Type B pancreatic cell (in vitro differentiated cells): ENCODE data around the gene TMEM47. TPM values are rescaled to one million over a fixed set of nuclear protein-coding genes. Genes with fewer than 3 reads are reported as not detected.

Experiments used
- DNase-seq: peaks from one replicate; pipeline ENCODE4 v3.0.0; 2021; ENCODE audit warnings: mixed read lengths; ENCODE audit not compliant: unreplicated experiment; ENCODE audit errors: extremely low spot score
- H3K27ac Mint-ChIP-seq: 2 replicates; pipeline ENCODE4 v1.8.0; 2021; ENCODE audit warnings: mild to moderate bottlenecking, mixed read lengths
- H3K27me3 Mint-ChIP-seq: 2 replicates; pipeline ENCODE4 v1.8.0; 2021; ENCODE audit warnings: mixed read lengths
- H3K36me3 Mint-ChIP-seq: 2 replicates; pipeline ENCODE4 v1.8.0; 2021; ENCODE audit warnings: mixed read lengths
- H3K4me1 Mint-ChIP-seq: one replicate; pipeline ENCODE4 v1.8.0; 2021; ENCODE audit warnings: mixed read lengths; ENCODE audit not compliant: unreplicated experiment
- H3K4me3 Mint-ChIP-seq: 2 replicates; pipeline ENCODE4 v1.8.0; 2021; ENCODE audit warnings: mild to moderate bottlenecking, mixed read lengths
- H3K9me3 Mint-ChIP-seq: 2 replicates; pipeline ENCODE4 v1.8.0; 2021; ENCODE audit warnings: mixed read lengths
- CTCF ChIP-seq: fragments of 200-600 bp; sonication (generic); conservative IDR thresholded peaks from 2 replicates; pipeline ENCODE4 v1.5.0; 2021; ENCODE audit warnings: antibody characterized with exemption, mild to moderate bottlenecking
- total RNA-seq: library from RNA; stranded (reverse); gene quantifications from 2 replicates; pipeline ENCODE4 v1.2.1, GENCODE V29; 2021; ENCODE audit warnings: low replicate concordance

Gene TMEM47
- total RNA-seq, 1 donor from 2014 or later, result 23.6 TPM

GRCh38 chrX:34656467-34656841 lies 631 bp downstream of the TMEM47 start:
- DNase-seq, result peak; percentile 65
- H3K9me3 Mint-ChIP-seq, result no peaks in the 10 kb centered on the region
- H3K4me1 Mint-ChIP-seq, result peaks cover 7% of the 10 kb centered on the region
- H3K27ac Mint-ChIP-seq, result peak overlapping the region; percentile 78
- no peaks in the 10 kb centered on the region for H3K36me3 Mint-ChIP-seq
- H3K4me3 Mint-ChIP-seq, result peak overlapping the region; percentile 91
- peaks cover 58% of the 10 kb centered on the region for H3K27me3 Mint-ChIP-seq
- no peak for TF ChIP-seq CTCF

GRCh38 chrX:34655501-34656455 lies 1.3 kb downstream of the TMEM47 start:
- Mint-ChIP-seq H3K27ac (peak overlapping the region; percentile 78), H3K9me3 (no peaks in the 10 kb centered on the region), H3K27me3 (peaks cover 58% of the 10 kb centered on the region), H3K4me1 (peaks cover 7% of the 10 kb centered on the region), H3K4me3 (peak overlapping the region; percentile 91), H3K36me3 (no peaks in the 10 kb centered on the region)
- no peak for TF ChIP-seq CTCF
- no peak for DNase-seq

GRCh38 chrX:34654696-34655490 lies 2.2 kb downstream of the TMEM47 start:
- Mint-ChIP-seq H3K4me3 (peak overlapping the region; percentile 91), H3K27ac (peak overlapping the region; percentile 57), H3K27me3 (peaks cover 56% of the 10 kb centered on the region), H3K9me3 (no peaks in the 10 kb centered on the region), H3K4me1 (peaks cover 7% of the 10 kb centered on the region), H3K36me3 (no peaks in the 10 kb centered on the region)
- DNase-seq, result no peak
- TF ChIP-seq CTCF, result no peak

GRCh38 chrX:34653811-34654210 lies 3.3 kb downstream of the TMEM47 start:
- Mint-ChIP-seq H3K27me3 (peaks cover 45% of the 10 kb centered on the region), H3K27ac (peak overlapping the region; percentile 19), H3K36me3 (no peaks in the 10 kb centered on the region), H3K9me3 (no peaks in the 10 kb centered on the region), H3K4me3 (peak overlapping the region; percentile 91), H3K4me1 (peaks cover 7% of the 10 kb centered on the region)
- TF ChIP-seq CTCF, result no peak
- DNase-seq, result no peak

- peaks cover under 1% of the 10 kb centered on the region for H3K9me3 Mint-ChIP-seq
- H3K27ac Mint-ChIP-seq, result no peak overlapping the region
These were observed 14.2 kb downstream of the TMEM47 start for GRCh38 chrX:34642849-34643248.

More at GRCh38 chrX:34642849-34643248, 14.2 kb downstream of the TMEM47 start:
- Mint-ChIP-seq H3K4me3 (no peak overlapping the region), H3K27me3 (no peaks in the 10 kb centered on the region), H3K4me1 (no peaks in the 10 kb centered on the region), H3K36me3 (no peaks in the 10 kb centered on the region)
- no peak for DNase-seq
- TF ChIP-seq CTCF, result no peak
